ENCODE results near the gene CCDC57. TPM values are rescaled to one million over a fixed set of nuclear protein-coding genes. Genes with fewer than 3 reads are reported as not detected.

Gene CCDC57
- total RNA-seq, 1 donor: 21.0 TPM

Other genes starting within 250 kb of the CCDC57 start
- 33.9 and 35.8 TPM in 2 replicates for gene ASPSCR1, start 235.2 kb downstream of the CCDC57 start, total RNA-seq
- 13.8 and 18.8 TPM in 2 replicates for gene CENPX, start 190.0 kb downstream of the CCDC57 start, total RNA-seq
- 12.1 and 13.4 TPM in 2 replicates for gene LRRC45, start 189.5 kb downstream of the CCDC57 start, total RNA-seq
- gene RAC3, start 181.2 kb downstream of the CCDC57 start, total RNA-seq: 0.59 and 1.8 TPM in 2 replicates
- gene DCXR, start 175.1 kb downstream of the CCDC57 start, total RNA-seq: 23.9 and 31.8 TPM in 2 replicates
- 46.3 and 52.7 TPM in 2 replicates for gene RFNG, start 161.0 kb downstream of the CCDC57 start, total RNA-seq
- gene GPS1, start 160.9 kb downstream of the CCDC57 start, total RNA-seq: 90.2 and 93.7 TPM in 2 replicates
- gene DUS1L, start 147.0 kb downstream of the CCDC57 start, total RNA-seq: 43.8 and 43.9 TPM in 2 replicates
- gene FASN, start 114.6 kb downstream of the CCDC57 start, total RNA-seq: 120 and 142 TPM in 2 replicates
- 129 and 222 TPM in 2 replicates for gene SLC16A3, start 16.2 kb upstream of the CCDC57 start, total RNA-seq
- gene CSNK1D, start 60.9 kb upstream of the CCDC57 start, total RNA-seq: 45.4 and 50.3 TPM in 2 replicates
- gene CD7, start 104.8 kb upstream of the CCDC57 start, total RNA-seq: not detected in 2 replicates
- 5.8 and 11.5 TPM in 2 replicates for gene SECTM1, start 120.9 kb upstream of the CCDC57 start, total RNA-seq
- under 0.01 and 0.29 TPM in 2 replicates for gene TEX19, start 146.4 kb upstream of the CCDC57 start, total RNA-seq
- not detected in 2 replicates for gene UTS2R, start 158.9 kb upstream of the CCDC57 start, total RNA-seq
- gene HEXD, start 205.5 kb upstream of the CCDC57 start, total RNA-seq: 13.0 and 20.3 TPM in 2 replicates
- gene OGFOD3, start 205.7 kb upstream of the CCDC57 start, total RNA-seq: 25.3 and 27.4 TPM in 2 replicates
- 72.4 and 75.1 TPM in 2 replicates for gene CYBC1, start 237.9 kb upstream of the CCDC57 start, total RNA-seq
- 34.4 and 36.8 TPM in 2 replicates for gene NARF, start 245.9 kb upstream of the CCDC57 start, total RNA-seq

All from osteoblast (primary cell).